Heart left ventricle (tissue), 16 donors: ENCODE results near the gene DENND5A. TPM values are rescaled to one million over a fixed set of nuclear protein-coding genes. Genes with fewer than 3 reads are reported as not detected.

Experiments used
- ATAC-seq, 4 donors: fragments of 200-7000 bp; cut with Tn5 transposase; one replicate each; pipeline ENCODE4 v1.9.1; 2020 to 2022; ENCODE audit warnings: moderate library complexity in 4 of 4, mild to moderate bottlenecking in 3 of 4, moderate number of reproducible peaks in 1 of 4
- DNase-seq, 5 donors: peaks; one replicate each; pipeline ENCODE4 v3.0.0-alpha.2; 2020
- H3K27ac ChIP-seq, 12 donors: fragments of 200-600 bp; sonication (generic) in 4 of 12; one replicate each; pipeline versions ENCODE4 v1.5.0 to v1.8.0; 2016 to 2022; ENCODE audit warnings: mild to moderate bottlenecking in 2 of 12
- H3K27me3 ChIP-seq, 9 donors: fragments of 200-600 bp; sonication (generic) in 2 of 9; one replicate each; pipeline versions ENCODE4 v1.5.1 to v1.8.0; 2016 to 2022; ENCODE audit warnings: mild to moderate bottlenecking in 3 of 9
- H3K36me3 ChIP-seq, 9 donors: fragments of 200-600 bp; sonication (generic) in 2 of 9; one replicate each; pipeline versions ENCODE4 v1.5.0 to v1.8.0; 2018 to 2022; ENCODE audit warnings: mild to moderate bottlenecking in 2 of 9
- H3K4me1 ChIP-seq, 12 donors: fragments of 200-600 bp; sonication (generic) in 4 of 12; one replicate each; pipeline versions ENCODE4 v1.5.0 to v1.8.0; 2016 to 2022; ENCODE audit warnings: mild to moderate bottlenecking in 3 of 12
- H3K4me3 ChIP-seq, 12 donors: fragments of 200-600 bp; sonication (generic) in 4 of 12; one replicate each; pipeline versions ENCODE4 v1.5.0 to v1.8.0; 2017 to 2022; ENCODE audit warnings: mild to moderate bottlenecking in 9 of 12, moderate library complexity in 4 of 12
- H3K9me3 ChIP-seq, 12 donors: fragments of 200-600 bp; sonication (generic) in 4 of 12; one replicate each; pipeline versions ENCODE4 v1.5.0 to v1.8.0; 2016 to 2022; ENCODE audit warnings: mild to moderate bottlenecking in 1 of 12
- POLR2A ChIP-seq, 2 donors: fragments of 450-650 bp; IDR thresholded peaks; one replicate each; pipeline ENCODE4 v1.6.1; 2017; ENCODE audit warnings: antibody characterized with exemption in 2 of 2, mild to moderate bottlenecking in 2 of 2, moderate library complexity in 2 of 2
- WGBS, 4 donors: extraction: QIAGEN DNeasy Blood & Tissue Kit in 2 of 4; methylation state at CpG; one replicate each; pipeline versions ENCODE4 v1.1.5 to v1.1.7; 2013 to 2018; 5-methylcytosine and 5-hydroxymethylcytosine counted together
- intact Hi-C, 10 donors: fragments of 100-400 bp; cut with DNase I; formaldehyde crosslinking; loops; one replicate each; pipeline versions ENCODE4 v1.11.1 to v1.14.2; 2022
- polyA plus RNA-seq, 2 donors: library from polyadenylated mRNA; stranded (reverse); fragments of 200-250 nt; gene quantifications; one replicate each; pipeline ENCODE4 v1.2.3, GENCODE V29; 2013
- total RNA-seq, 9 donors: library from RNA; depleted of rRNA in 2 of 9; stranded (reverse); fragments of >200 nt in 2 of 9; fragmentation: NEBNext Ultra II Directional in 3 of 9; extraction: Animal tissue kit (Norgen Biotek cat#: 25700) in 3 of 9; gene quantifications; one replicate each; pipeline versions ENCODE4 v1.1.0 to v1.2.4, GENCODE V29; 2016 to 2023
- TF ChIP-seq, protein P1 (sequence below), 12 donors: fragments of 200-600 bp; sonication (generic) in 4 of 12; IDR thresholded peaks; one replicate each; pipeline versions ENCODE4 v1.5.0 to v1.8.0; 2018 to 2022; ENCODE audit warnings: antibody characterized with exemption in 12 of 12, mild to moderate bottlenecking in 5 of 12
- donor health status: ischemic (EF 13 %, LVEDD 7.1; RV severe dilation, severe dysfunction).
- donor health status: healthy with polysubstance abuse.
- donor health status: DM: no; HTN: yes; CAD: no.
- donor health status: DM: no; HTN: no; CAD: no.
- donor health status: ischemic (EF 25% LVEDD 6.9; RV normal size, moderate dysfunction).
- donor health status: ischemic (EF 25% LVEDD 5.7; RV mildly dilated, moderate dysfunction).
- donor health status: healthy.
- donor health status: DM: yes; HTN: yes; CAD: no.
- donor health status: ischemic (EF 35%, LVEDD 5.7; RV mildly dilated, moderate dysfunction).
- donor health status: nonischemic (EF 11% LVEDD 7.7; RV severe dilation, severe dysfunction).
- donor health status: DM: yes; HTN: yes; CAD: no.
- donor health status: PGD.
- donor health status: ischemic (EF 29% LVEDD 5.4; RV normal size, mild dysfunction).
- donor health status: nonischemic (EF 23%, LVEDD 6.1; RV moderate dilation, normal function).

Gene DENND5A
- total and polyA plus RNA-seq, 11 donors, result 44.5 to 175 (median 113) TPM

DNA sequence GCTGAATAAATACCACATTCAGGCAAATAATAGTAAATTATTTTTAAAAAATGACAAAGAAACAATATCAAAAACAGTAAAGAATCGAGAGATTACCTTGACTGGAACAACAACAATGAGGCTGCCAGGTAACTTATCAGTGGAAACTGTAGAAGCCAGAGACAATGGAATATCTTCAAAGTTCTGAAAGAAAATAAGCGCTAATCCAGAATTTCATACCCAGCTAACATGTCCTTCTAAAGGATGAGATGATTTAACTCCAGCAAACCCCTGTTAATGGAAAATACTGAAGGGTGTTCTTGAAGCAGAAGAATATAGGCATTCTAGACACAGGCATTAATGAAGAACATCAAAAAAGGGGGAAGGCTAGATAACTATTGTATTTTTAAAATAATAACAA lies 153.1 kb downstream of the DENND5A start:
- Histone ChIP-seq H3K27ac (no peak overlapping the region), H3K9me3 (peaks cover 0 to 30% (median 4%) of the 10 kb centered on the region in 12 donors), H3K27me3 (no peaks in the 10 kb centered on the region), H3K36me3 (peaks cover 0 to 12% (median 0%) of the 10 kb centered on the region in 9 donors), H3K4me1 (no peaks in the 10 kb centered on the region), H3K4me3 (no peak overlapping the region)
- WGBS, 4 donors, result 96 to 100% (median 98%) methylated on average over 2 of the region's 2 CpGs
- DNase-seq (no peak), ATAC-seq (no peak)
- intact Hi-C loops, result no loop called here
- no peak for TF ChIP-seq POLR2A (IDR thresholded peaks at IDR 0.05)
- TF ChIP-seq, protein P1, sequence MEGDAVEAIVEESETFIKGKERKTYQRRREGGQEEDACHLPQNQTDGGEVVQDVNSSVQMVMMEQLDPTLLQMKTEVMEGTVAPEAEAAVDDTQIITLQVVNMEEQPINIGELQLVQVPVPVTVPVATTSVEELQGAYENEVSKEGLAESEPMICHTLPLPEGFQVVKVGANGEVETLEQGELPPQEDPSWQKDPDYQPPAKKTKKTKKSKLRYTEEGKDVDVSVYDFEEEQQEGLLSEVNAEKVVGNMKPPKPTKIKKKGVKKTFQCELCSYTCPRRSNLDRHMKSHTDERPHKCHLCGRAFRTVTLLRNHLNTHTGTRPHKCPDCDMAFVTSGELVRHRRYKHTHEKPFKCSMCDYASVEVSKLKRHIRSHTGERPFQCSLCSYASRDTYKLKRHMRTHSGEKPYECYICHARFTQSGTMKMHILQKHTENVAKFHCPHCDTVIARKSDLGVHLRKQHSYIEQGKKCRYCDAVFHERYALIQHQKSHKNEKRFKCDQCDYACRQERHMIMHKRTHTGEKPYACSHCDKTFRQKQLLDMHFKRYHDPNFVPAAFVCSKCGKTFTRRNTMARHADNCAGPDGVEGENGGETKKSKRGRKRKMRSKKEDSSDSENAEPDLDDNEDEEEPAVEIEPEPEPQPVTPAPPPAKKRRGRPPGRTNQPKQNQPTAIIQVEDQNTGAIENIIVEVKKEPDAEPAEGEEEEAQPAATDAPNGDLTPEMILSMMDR (IDR thresholded peaks at IDR 0.05), result no peak

DNA sequence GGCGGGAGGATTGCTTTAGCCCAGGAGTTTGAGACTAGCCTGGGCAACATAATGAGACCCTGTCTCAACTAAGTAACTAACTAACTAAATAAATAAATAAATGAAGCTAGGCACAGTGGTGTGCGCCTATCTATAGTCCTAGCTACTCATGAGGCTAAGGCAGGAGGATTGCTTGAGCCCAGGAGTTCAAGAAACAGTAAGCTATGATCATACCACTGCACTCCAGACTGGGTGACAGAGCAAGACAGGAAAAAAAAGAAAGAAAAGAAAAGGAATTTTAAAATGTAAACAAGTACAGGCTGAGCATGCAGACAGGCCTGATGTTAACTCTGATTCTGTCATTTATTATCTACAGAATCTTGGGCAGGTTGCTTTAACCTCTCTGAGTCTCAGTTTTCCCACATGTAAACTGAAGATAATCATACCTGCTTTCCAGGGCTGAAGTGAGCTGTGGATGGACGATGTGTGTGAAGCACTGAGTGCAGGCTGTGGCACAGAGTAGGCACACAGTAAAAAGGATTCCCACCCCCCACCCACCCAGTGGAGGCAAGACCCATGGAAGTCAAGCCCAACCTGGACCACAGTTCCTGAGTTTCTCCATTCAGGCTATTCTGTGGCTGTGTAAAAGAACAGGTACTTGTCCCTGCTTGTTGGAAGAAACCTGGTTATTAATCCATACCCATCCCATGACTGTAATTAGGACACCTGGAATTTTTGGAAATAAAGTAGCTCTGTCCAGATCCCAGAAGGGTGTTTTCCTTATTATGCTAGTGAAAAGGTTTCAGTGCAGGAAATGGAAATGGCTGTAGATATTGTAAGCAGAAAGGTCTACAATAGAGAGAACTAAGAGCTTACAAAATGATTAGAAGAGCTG lies 155.1 kb downstream of the DENND5A start:
- ATAC-seq, result no peak
- 96 to 99% (median 98%) methylated on average over 3 of the region's 3 CpGs for WGBS, 4 donors
- H3K4me3 ChIP-seq, result no peak overlapping the region
- H3K9me3 ChIP-seq, result peaks cover 0 to 30% (median 4%) of the 10 kb centered on the region in 12 donors
- peaks cover 0 to 12% (median 0%) of the 10 kb centered on the region in 9 donors for H3K36me3 ChIP-seq
- no peaks in the 10 kb centered on the region for H3K4me1 ChIP-seq
- DNase-seq, result no peak
- TF ChIP-seq, protein P1 (IDR thresholded peaks at IDR 0.05), result no peak
- TF ChIP-seq POLR2A (IDR thresholded peaks at IDR 0.05), result no peak
- intact Hi-C loops, result no loop called here
- H3K27ac ChIP-seq, result no peak overlapping the region
- H3K27me3 ChIP-seq, result no peaks in the 10 kb centered on the region

DNA sequence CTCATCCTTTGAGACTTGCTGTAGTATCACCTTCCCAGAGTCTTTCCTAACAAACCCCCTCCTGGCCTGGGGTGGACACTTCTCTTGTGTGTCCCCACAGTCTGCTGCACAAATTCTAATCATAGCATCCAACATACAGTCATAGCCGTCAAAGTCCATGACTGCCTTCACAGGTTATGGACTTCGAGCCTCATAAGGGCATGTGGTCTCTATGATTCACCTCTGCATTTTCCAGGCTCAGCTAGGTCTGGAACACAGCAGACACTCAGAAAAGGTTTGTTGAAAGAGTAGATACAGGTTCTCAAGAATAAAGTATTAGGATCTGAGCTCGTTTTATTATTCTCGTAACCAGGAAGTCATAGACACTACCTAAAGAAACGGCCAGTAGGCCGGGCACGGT lies 160.6 kb downstream of the DENND5A start:
- H3K36me3 ChIP-seq, result no peaks in the 10 kb centered on the region
- DNase-seq (no peak), ATAC-seq (no peak)
- 88 to 97% (median 95%) methylated on average over 7 of the region's 7 CpGs for WGBS, 4 donors
- no peaks in the 10 kb centered on the region for H3K27me3 ChIP-seq
- TF ChIP-seq POLR2A (IDR thresholded peaks at IDR 0.05), result no peak
- TF ChIP-seq, protein P1 (IDR thresholded peaks at IDR 0.05), result no peak
- no peak overlapping the region for H3K4me3 ChIP-seq
- intact Hi-C loops, result no loop called here
- no peaks in the 10 kb centered on the region for H3K4me1 ChIP-seq
- no peaks in the 10 kb centered on the region for H3K9me3 ChIP-seq
- no peak overlapping the region for H3K27ac ChIP-seq

DNA sequence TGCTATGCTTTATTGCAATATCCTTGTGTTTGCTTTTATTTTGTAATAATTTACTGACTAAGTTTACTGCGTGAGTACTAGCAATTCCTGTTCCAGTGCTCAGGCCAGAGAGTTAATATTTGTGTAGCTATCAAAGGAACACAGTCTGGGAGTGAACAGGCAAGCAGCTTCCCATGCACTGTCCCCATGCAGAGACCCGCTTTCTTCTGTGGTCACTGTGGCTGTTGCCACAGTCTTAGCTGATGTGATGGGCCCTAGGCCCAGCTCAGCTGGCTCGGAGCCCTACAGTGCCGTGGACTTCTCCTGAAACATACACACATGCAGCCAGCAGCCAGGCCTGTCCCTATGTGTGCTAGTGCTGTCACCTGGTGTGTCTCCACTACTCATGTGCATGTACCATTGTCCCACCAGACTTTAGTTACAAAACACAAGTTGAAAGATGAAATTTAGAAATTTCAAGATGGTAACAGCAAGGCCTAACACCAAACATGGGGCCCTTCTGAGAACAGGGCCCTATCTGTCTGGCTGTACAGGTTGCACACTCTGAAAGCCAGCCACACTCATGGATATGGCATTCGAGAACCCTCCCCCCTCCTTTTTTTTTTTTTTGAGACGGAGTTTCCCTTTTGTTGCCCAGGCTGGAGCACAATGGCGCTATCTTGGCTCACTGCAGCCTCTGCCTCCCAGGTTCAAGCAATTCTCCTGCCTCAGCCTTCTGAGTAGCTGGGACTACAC lies 161.4 kb downstream of the DENND5A start:
- H3K27me3 ChIP-seq, result no peaks in the 10 kb centered on the region
- ATAC-seq, result no peak
- H3K4me1 ChIP-seq, result no peaks in the 10 kb centered on the region
- H3K9me3 ChIP-seq, result no peaks in the 10 kb centered on the region
- no peak for DNase-seq
- H3K36me3 ChIP-seq, result no peaks in the 10 kb centered on the region
- intact Hi-C loops, result no loop called here
- 95 to 96% (median 96%) methylated on average over 7 of the region's 7 CpGs for WGBS, 4 donors
- H3K4me3 ChIP-seq, result no peak overlapping the region
- H3K27ac ChIP-seq, result no peak overlapping the region
- TF ChIP-seq, protein P1 (IDR thresholded peaks at IDR 0.05), result no peak
- TF ChIP-seq POLR2A (IDR thresholded peaks at IDR 0.05), result no peak
